MCF 10A (cell line): ENCODE results near the gene OR10A2. TPM values are rescaled to one million over a fixed set of nuclear protein-coding genes. Genes with fewer than 3 reads are reported as not detected.

Source experiments
- BruUV-seq: library from RNA; stranded (reverse); fragments of 400-500 nt; replicated peaks from 2 replicates; lab custom pipeline; 2021; lab: Mats Ljungman, UMichigan
- CTCF ChIA-PET: fragments of 300-600 bp; sonication (Branson Sonifier 250); formaldehyde crosslinking; extraction: SDS; loops from one replicate; lab custom pipeline; 2021; ENCODE audit warnings: antibody characterized with exemption, inconsistent platforms; lab: Yijun Ruan, JAX
- POLR2A ChIA-PET: fragments of 300-600, 350-650 bp; sonication (Branson Sonifier 250); formaldehyde crosslinking; extraction: SDS; loops from one replicate; lab custom pipeline; 2020; ENCODE audit warnings: antibody characterized with exemption, inconsistent platforms; lab: Yijun Ruan, JAX
- DNase-seq: peaks from one replicate; pipeline ENCODE4 v3.0.0-alpha.2; 2018; ENCODE audit not compliant: unreplicated experiment
- H3K27ac Mint-ChIP-seq: one replicate; pipeline ENCODE4 v1.8.0; 2022; ENCODE audit warnings: mild to moderate bottlenecking, low read depth, mixed read lengths; ENCODE audit not compliant: unreplicated experiment
- H3K27me3 Mint-ChIP-seq: one replicate; pipeline ENCODE4 v1.8.0; 2022; ENCODE audit warnings: mixed read lengths; ENCODE audit not compliant: insufficient read depth, unreplicated experiment
- H3K36me3 Mint-ChIP-seq: one replicate; pipeline ENCODE4 v1.8.0; 2022; ENCODE audit warnings: mild to moderate bottlenecking, moderate library complexity, mixed read lengths; ENCODE audit not compliant: insufficient read depth, unreplicated experiment
- H3K4me1 Mint-ChIP-seq: one replicate; pipeline ENCODE4 v1.8.0; 2022; ENCODE audit warnings: mixed read lengths; ENCODE audit not compliant: insufficient read depth, unreplicated experiment
- H3K4me3 Mint-ChIP-seq: one replicate; pipeline ENCODE4 v1.8.0; 2022; ENCODE audit warnings: mild to moderate bottlenecking, moderate library complexity, mixed read lengths; ENCODE audit not compliant: unreplicated experiment
- H3K9me3 Mint-ChIP-seq: one replicate; pipeline ENCODE4 v1.8.0; 2022; ENCODE audit warnings: mixed read lengths; ENCODE audit not compliant: unreplicated experiment
- CTCF ChIP-seq: fragments of 200-600 bp; IDR thresholded peaks from one replicate; pipeline ENCODE4 v1.8.0; 2022; ENCODE audit warnings: antibody characterized with exemption, mild to moderate bottlenecking; ENCODE audit not compliant: unreplicated experiment
- intact Hi-C: fragments of 100-400 bp; cut with micrococcal nuclease; formaldehyde crosslinking; loops from 2 replicates; pipeline ENCODE4 v1.14.1; 2022
- total RNA-seq: library from RNA; stranded (reverse); gene quantifications from 2 replicates; pipeline ENCODE4 v1.2.3, GENCODE V29; 2022

OR10A2 gene
- total RNA-seq, 1 experiment from 2014 or later = not detected

- Mint-ChIP-seq H3K4me3 (no peak overlapping the region), H3K9me3 (no peaks in the 10 kb centered on the region), H3K4me1 (no peaks in the 10 kb centered on the region), H3K27ac (no peak overlapping the region), H3K36me3 (peaks cover 7% of the 10 kb centered on the region), H3K27me3 (peaks cover 24% of the 10 kb centered on the region)
- BruUV-seq = no TSS peak
- TF ChIP-seq CTCF = no peak
- intact Hi-C loops = no loop called here
- no peak for DNase-seq
- POLR2A ChIA-PET = interaction anchor here (0.6 kb wide), 1 partner anchor 31 kb away, joined by 3 read pairs; no protein-coding TSS in a partner anchor
- CTCF ChIA-PET = interaction anchor here (0.7 to 1.5 kb wide), 4 partner anchors 10 to 511 kb away, joined by 3 to 4 read pairs (median 4); partner anchors contain the start of gene OR10A2
These were observed 26.0 kb downstream of the OR10A2 start for GRCh38 chr11:6888830-6889229.

- no TSS peak for BruUV-seq
- H3K4me3 Mint-ChIP-seq = no peak overlapping the region
- no peak for DNase-seq
- no peaks in the 10 kb centered on the region for H3K4me1 Mint-ChIP-seq
- no peaks in the 10 kb centered on the region for H3K9me3 Mint-ChIP-seq
- peaks cover 7% of the 10 kb centered on the region for H3K36me3 Mint-ChIP-seq
- TF ChIP-seq CTCF = no peak
- CTCF ChIA-PET = interaction anchor here (0.7 to 1.5 kb wide), 4 partner anchors 9 to 388 kb away, joined by 3 to 4 read pairs (median 4); partner anchors contain the start of gene OR10A2
- H3K27ac Mint-ChIP-seq = no peak overlapping the region
- POLR2A ChIA-PET = no interaction called here
- peaks cover 14% of the 10 kb centered on the region for H3K27me3 Mint-ChIP-seq
- intact Hi-C loops = no loop called here
These were observed 27.0 kb downstream of the OR10A2 start for GRCh38 chr11:6889835-6890234.

GRCh38 chr11:6892400-6892799 is 29.5 kb downstream of the OR10A2 start, which contains the start of gene OR2D2:
TSS of gene OR2D2 (minus strand) at chr11:6892500. CDS start at chr11:6892500, 0 bp downstream.
- no peaks in the 10 kb centered on the region for H3K36me3 Mint-ChIP-seq
- no peaks in the 10 kb centered on the region for H3K4me1 Mint-ChIP-seq
- no peak for TF ChIP-seq CTCF
- H3K4me3 Mint-ChIP-seq = no peak within 1 kb of the TSS
- no peaks in the 10 kb centered on the region for H3K9me3 Mint-ChIP-seq
- no peaks in the 10 kb centered on the region for H3K27me3 Mint-ChIP-seq
- intact Hi-C loops = no loop called here
- H3K27ac Mint-ChIP-seq = no peak within 1 kb of the TSS
- POLR2A ChIA-PET = no interaction called here
- no TSS peak for BruUV-seq
- CTCF ChIA-PET = no interaction called here
- DNase-seq = no peak

GRCh38 chr11:6894097-6894496 is 31.2 kb downstream of the OR10A2 start:
- TF ChIP-seq CTCF = no peak
- no peaks in the 10 kb centered on the region for H3K9me3 Mint-ChIP-seq
- intact Hi-C loops = no loop called here
- no peaks in the 10 kb centered on the region for H3K27me3 Mint-ChIP-seq
- H3K27ac Mint-ChIP-seq = no peak overlapping the region
- no peak for DNase-seq
- BruUV-seq = no TSS peak
- ChIA-PET POLR2A (no interaction called here), CTCF (no interaction called here)
- H3K36me3 Mint-ChIP-seq = no peaks in the 10 kb centered on the region
- H3K4me1 Mint-ChIP-seq = no peaks in the 10 kb centered on the region
- H3K4me3 Mint-ChIP-seq = no peak overlapping the region
